CD4-positive, alpha-beta memory T cell (primary cell): ENCODE data around the gene MAP2K5. TPM values are rescaled to one million over a fixed set of nuclear protein-coding genes. Genes with fewer than 3 reads are reported as not detected.

Experiments used
- CTCF ChIA-PET: fragments of 350-600 bp; sonication (Branson Sonifier 250); formaldehyde crosslinking; loops from one replicate; lab custom pipeline; 2021; ENCODE audit warnings: inconsistent platforms; ENCODE audit not compliant: partially characterized antibody; lab: Charles Lee
- POLR2A ChIA-PET: fragments of 350-600 bp; sonication (Branson Sonifier 250); formaldehyde crosslinking; loops from one replicate; lab custom pipeline; 2021; ENCODE audit not compliant: partially characterized antibody; lab: Charles Lee
- DNase-seq, 5 donors: peaks; one replicate each; pipeline versions ENCODE4 v3.0.0 to v3.0.0-alpha.2; 2020 to 2022; ENCODE audit warnings: mixed read lengths in 1 of 5
- H3K27ac ChIP-seq: one replicate; pipeline ENCODE4 v1.7.0; 2013; ENCODE audit warnings: low read depth, low read length
- H3K27me3 ChIP-seq: 2 replicates; pipeline ENCODE4 v1.7.0; 2013; ENCODE audit warnings: mild to moderate bottlenecking, low read length, moderate library complexity; ENCODE audit not compliant: insufficient read depth
- H3K36me3 ChIP-seq: 2 replicates; pipeline ENCODE4 v1.7.0; 2013; ENCODE audit warnings: mild to moderate bottlenecking, low read length, moderate library complexity; ENCODE audit not compliant: insufficient read depth
- H3K4me1 ChIP-seq: 2 replicates; pipeline ENCODE4 v1.7.0; 2013; ENCODE audit warnings: mild to moderate bottlenecking, low read length, moderate library complexity; ENCODE audit not compliant: insufficient read depth
- H3K4me3 ChIP-seq, 2 donors: one replicate each; pipeline ENCODE4 v1.7.0; 2013; ENCODE audit warnings: low read length in 2 of 2, mild to moderate bottlenecking in 1 of 2
- H3K9me3 ChIP-seq, 2 donors: one replicate each; pipeline ENCODE4 v1.7.0; 2013; ENCODE audit warnings: low read length in 2 of 2, control low read depth in 1 of 2; ENCODE audit not compliant: control insufficient read depth in 1 of 2
- H3K27ac Mint-ChIP-seq, 7 donors: one replicate each; pipeline ENCODE4 v1.8.0; 2020 to 2021; ENCODE audit warnings: mixed read lengths in 7 of 7, mild to moderate bottlenecking in 6 of 7, inconsistent platforms in 3 of 7, moderate library complexity in 3 of 7
- H3K27me3 Mint-ChIP-seq, 2 donors: one replicate each; pipeline ENCODE4 v1.8.0; 2020 to 2021; ENCODE audit warnings: mixed read lengths in 2 of 2
- H3K36me3 Mint-ChIP-seq, 2 donors: one replicate each; pipeline ENCODE4 v1.8.0; 2020 to 2021; ENCODE audit warnings: mixed read lengths in 2 of 2, inconsistent platforms in 1 of 2, mild to moderate bottlenecking in 1 of 2
- H3K4me1 Mint-ChIP-seq, 4 donors: one replicate each; pipeline ENCODE4 v1.8.0; 2020 to 2021; ENCODE audit warnings: mixed read lengths in 4 of 4, mild to moderate bottlenecking in 1 of 4
- H3K4me3 Mint-ChIP-seq, 8 donors: one replicate each; pipeline ENCODE4 v1.8.0; 2020 to 2021; ENCODE audit warnings: mixed read lengths in 8 of 8, mild to moderate bottlenecking in 7 of 8, moderate library complexity in 6 of 8, inconsistent platforms in 3 of 8
- H3K9me3 Mint-ChIP-seq, 8 donors: one replicate each; pipeline ENCODE4 v1.8.0; 2020 to 2021; ENCODE audit warnings: mixed read lengths in 8 of 8, mild to moderate bottlenecking in 5 of 8, inconsistent platforms in 3 of 8, moderate library complexity in 1 of 8
- intact Hi-C: fragments of 100-400 bp; cut with micrococcal nuclease; formaldehyde crosslinking; loops from one replicate; pipeline ENCODE4 v1.15.1; 2023
- polyA plus RNA-seq, 2 donors: library from polyadenylated mRNA; unstranded; fragments of 300-500 nt; fragmentation: Illumina TruSeq; gene quantifications; one replicate each; pipeline ENCODE4 v1.2.3, GENCODE V29; 2021
- total RNA-seq, 2 experiments: library from RNA; stranded (reverse); gene quantifications; one replicate each; pipeline ENCODE4 v1.2.3, GENCODE V29; 2021

MAP2K5 gene
- total and polyA plus RNA-seq, 4 experiments from 2014 or later = 15.2 to 31.4 (median 24.9) TPM

DNA sequence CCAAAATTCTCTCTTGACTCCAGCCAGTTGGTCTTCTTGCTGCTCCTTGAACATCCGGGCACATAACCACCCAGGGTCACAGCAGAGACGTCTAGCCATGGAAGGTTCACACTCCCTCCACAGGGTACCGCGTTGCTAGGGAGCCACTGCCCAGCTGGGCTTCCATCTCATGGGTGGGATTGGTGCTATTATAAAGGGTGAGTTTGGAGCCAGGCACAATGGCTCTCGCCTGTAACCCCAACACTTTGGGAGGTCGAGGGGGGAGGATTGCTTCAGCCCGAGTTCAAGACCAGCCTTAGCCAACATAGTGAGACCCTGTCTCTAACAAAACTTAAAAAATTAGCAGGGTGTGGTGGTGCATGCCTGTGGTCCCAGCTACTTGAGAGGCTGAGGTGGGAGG lies 265.3 kb downstream of the MAP2K5 start:
- H3K36me3 ChIP-seq = no peaks in the 10 kb centered on the region
- intact Hi-C loops = no loop called here
- no peaks in the 10 kb centered on the region for H3K27me3 ChIP-seq
- Mint-ChIP-seq H3K4me3 (no peak overlapping the region), H3K9me3 (peaks cover 0 to 2% (median 0%) of the 10 kb centered on the region in 8 donors), H3K4me1 (no peaks in the 10 kb centered on the region), H3K27me3 (no peaks in the 10 kb centered on the region), H3K36me3 (peaks cover 6 to 14% of the 10 kb centered on the region in 2 donors), H3K27ac (peak overlapping the region in 2 of 7 donors; percentile 7 to 42)
- H3K9me3 ChIP-seq = no peaks in the 10 kb centered on the region
- no peak overlapping the region for H3K4me3 ChIP-seq
- CTCF ChIA-PET = interaction anchor here (0.5 to 1.3 kb wide), 2 partner anchors 28 to 171 kb away, joined by 3 read pairs; no protein-coding TSS in a partner anchor
- no peak overlapping the region for H3K27ac ChIP-seq
- DNase-seq = peak in 1 of 5 donors; percentile 8
- POLR2A ChIA-PET = no interaction called here
- H3K4me1 ChIP-seq = no peaks in the 10 kb centered on the region

DNA sequence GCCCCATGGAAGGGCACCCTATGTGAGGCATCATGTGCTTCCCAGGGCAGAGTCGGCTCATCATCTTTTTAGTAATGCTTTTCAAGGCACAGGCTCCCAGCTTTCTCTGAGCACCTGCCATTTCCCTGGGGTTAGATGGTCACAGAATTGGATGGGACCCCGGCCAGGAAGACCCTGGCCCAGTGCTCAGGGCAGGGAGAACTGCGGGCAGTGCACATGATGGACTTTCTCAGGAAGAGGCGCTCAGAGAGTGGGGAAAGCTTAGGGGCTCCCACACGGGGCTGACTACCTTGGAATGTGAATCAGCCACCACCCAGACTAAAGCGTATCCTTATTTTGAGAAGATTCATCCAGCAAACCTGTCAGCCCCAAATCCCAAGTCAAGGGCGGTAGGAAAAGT lies 266.3 kb downstream of the MAP2K5 start:
- no peaks in the 10 kb centered on the region for H3K36me3 ChIP-seq
- CTCF ChIA-PET = interaction anchor here (1.3 kb wide), 1 partner anchor 27 kb away, joined by 3 read pairs; no protein-coding TSS in a partner anchor
- H3K27ac ChIP-seq = no peak overlapping the region
- H3K4me3 ChIP-seq = no peak overlapping the region
- peak in 1 of 5 donors; percentile 3 for DNase-seq
- POLR2A ChIA-PET = no interaction called here
- no peaks in the 10 kb centered on the region for H3K9me3 ChIP-seq
- H3K4me1 ChIP-seq = no peaks in the 10 kb centered on the region
- no peak overlapping the region for H3K27ac Mint-ChIP-seq
- H3K27me3 ChIP-seq = no peaks in the 10 kb centered on the region
- H3K4me3 Mint-ChIP-seq = no peak overlapping the region
- H3K27me3 Mint-ChIP-seq = no peaks in the 10 kb centered on the region
- no peaks in the 10 kb centered on the region for H3K4me1 Mint-ChIP-seq
- intact Hi-C loops = no loop called here
- H3K9me3 Mint-ChIP-seq = peaks cover 0 to 2% (median 0%) of the 10 kb centered on the region in 8 donors
- H3K36me3 Mint-ChIP-seq = peaks cover 6 to 14% of the 10 kb centered on the region in 2 donors

DNA sequence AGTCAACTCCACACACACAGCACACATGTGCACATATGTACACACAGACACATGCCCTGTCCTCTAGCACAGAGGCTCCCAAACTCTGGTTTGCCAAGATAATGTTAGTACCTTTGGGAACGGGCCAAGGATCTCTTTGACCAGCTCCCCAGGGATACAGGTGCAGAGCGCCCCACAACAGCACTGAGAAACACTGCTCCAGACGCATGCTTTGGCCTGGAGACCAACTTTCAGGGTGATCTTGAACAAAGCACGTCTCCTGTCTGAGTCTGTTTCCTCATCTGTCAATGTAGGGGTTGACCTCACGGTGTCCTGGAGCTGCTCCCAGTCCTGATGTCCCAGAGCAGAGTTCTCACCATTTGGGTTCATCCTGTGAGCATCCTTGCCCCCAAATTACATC lies 266.9 kb downstream of the MAP2K5 start:
- Histone ChIP-seq H3K4me1 (no peaks in the 10 kb centered on the region), H3K36me3 (no peaks in the 10 kb centered on the region), H3K27ac (no peak overlapping the region), H3K9me3 (no peaks in the 10 kb centered on the region), H3K4me3 (no peak overlapping the region), H3K27me3 (no peaks in the 10 kb centered on the region)
- Mint-ChIP-seq H3K27me3 (no peaks in the 10 kb centered on the region), H3K9me3 (peaks cover 0 to 2% (median 0%) of the 10 kb centered on the region in 8 donors), H3K36me3 (peaks cover 6 to 11% of the 10 kb centered on the region in 2 donors), H3K4me1 (no peaks in the 10 kb centered on the region), H3K4me3 (no peak overlapping the region), H3K27ac (no peak overlapping the region)
- POLR2A ChIA-PET = no interaction called here
- DNase-seq = peak in 1 of 5 donors; percentile 2
- intact Hi-C loops = no loop called here
- CTCF ChIA-PET = no interaction called here

DNA sequence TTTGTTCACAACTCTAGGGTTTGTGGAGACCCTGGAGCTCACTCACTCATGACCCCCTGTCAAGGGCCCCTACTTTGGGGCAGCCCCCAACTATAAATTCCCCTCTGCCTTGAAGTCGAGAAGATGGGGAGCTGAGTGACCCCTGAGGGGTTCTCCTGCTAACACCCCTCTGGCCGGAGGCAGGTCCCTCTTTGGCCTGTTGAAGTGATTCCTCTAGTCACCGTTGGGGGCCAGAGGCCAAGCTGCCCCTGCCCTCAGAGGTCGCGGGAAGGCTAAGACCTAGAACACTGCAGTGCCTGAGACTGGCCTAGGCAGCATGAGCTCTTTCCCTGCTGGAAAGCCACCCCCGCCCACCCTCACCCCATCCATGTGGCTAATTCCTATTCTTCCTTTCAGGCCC lies 267.4 kb downstream of the MAP2K5 start:
- H3K4me1 ChIP-seq = no peaks in the 10 kb centered on the region
- Mint-ChIP-seq H3K9me3 (peaks cover 0 to 5% (median 0%) of the 10 kb centered on the region in 8 donors), H3K36me3 (peaks cover 6 to 13% of the 10 kb centered on the region in 2 donors), H3K4me1 (no peaks in the 10 kb centered on the region), H3K27ac (no peak overlapping the region), H3K27me3 (no peaks in the 10 kb centered on the region), H3K4me3 (no peak overlapping the region)
- H3K9me3 ChIP-seq = no peaks in the 10 kb centered on the region
- no peak overlapping the region for H3K27ac ChIP-seq
- no peak overlapping the region for H3K4me3 ChIP-seq
- H3K27me3 ChIP-seq = no peaks in the 10 kb centered on the region
- DNase-seq = no peak
- H3K36me3 ChIP-seq = no peaks in the 10 kb centered on the region
- ChIA-PET CTCF (no interaction called here), POLR2A (no interaction called here)
- intact Hi-C loops = no loop called here

DNA sequence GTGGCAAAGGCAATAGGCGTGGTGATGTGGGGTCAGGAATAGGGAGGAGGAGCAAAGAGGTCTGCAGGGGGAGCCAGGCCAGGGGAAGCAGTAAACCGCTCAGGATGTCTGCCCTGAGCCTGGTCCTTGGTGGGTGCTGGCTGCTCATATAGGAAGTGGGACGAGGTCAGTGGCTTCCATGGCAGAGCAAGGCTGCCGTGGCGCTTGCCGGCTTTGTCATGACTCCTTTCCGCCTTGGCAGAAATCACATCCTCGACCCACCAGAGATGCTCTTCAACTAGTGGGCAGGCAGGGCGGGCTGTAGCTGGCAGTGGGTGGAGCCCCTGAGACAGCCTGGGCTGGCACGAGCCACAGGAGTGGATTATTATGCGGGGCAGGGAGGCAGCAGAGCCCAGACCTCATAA lies 269.7 kb downstream of the MAP2K5 start:
- ChIA-PET CTCF (no interaction called here), POLR2A (no interaction called here)
- intact Hi-C loops = no loop called here
- Mint-ChIP-seq H3K4me3 (no peak overlapping the region), H3K9me3 (peaks cover 0 to 6% (median 4%) of the 10 kb centered on the region in 8 donors), H3K36me3 (peaks cover 6 to 21% of the 10 kb centered on the region in 2 donors), H3K27ac (peak overlapping the region in 1 of 7 donors; percentile 25), H3K4me1 (no peaks in the 10 kb centered on the region), H3K27me3 (peaks cover 2 to 6% of the 10 kb centered on the region in 2 donors)
- Histone ChIP-seq H3K36me3 (no peaks in the 10 kb centered on the region), H3K9me3 (no peaks in the 10 kb centered on the region), H3K27ac (no peak overlapping the region), H3K27me3 (no peaks in the 10 kb centered on the region), H3K4me1 (no peaks in the 10 kb centered on the region), H3K4me3 (no peak overlapping the region)
- DNase-seq = peak in 1 of 5 donors; percentile 2

DNA sequence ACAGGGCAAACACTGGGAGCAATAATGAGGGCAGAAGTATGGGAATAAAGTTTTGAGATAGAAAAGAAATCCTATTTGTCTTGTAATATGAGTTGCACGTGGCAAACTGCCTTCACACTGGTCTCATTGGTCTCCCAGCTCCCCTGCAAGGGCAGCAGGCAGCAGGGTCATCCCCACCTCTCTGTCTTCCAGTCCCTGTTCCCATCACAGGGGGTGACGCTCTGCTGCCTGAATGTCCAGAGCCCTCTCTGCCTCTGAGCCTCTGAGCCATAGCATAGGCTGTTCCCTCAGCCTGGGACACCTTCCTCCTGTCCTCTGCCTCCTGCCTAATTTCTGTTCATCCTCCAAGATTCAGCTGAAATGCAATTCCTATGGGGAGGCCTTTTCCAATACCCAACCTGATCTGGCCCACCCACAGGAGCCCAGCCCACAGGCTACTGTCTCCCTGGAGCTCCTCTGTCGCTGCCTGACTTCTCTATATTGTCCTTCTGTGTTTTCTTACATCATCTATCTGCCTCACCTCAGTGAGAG lies 270.7 kb downstream of the MAP2K5 start:
- intact Hi-C loops = no loop called here
- H3K4me1 ChIP-seq = no peaks in the 10 kb centered on the region
- H3K27ac Mint-ChIP-seq = no peak overlapping the region
- H3K27me3 Mint-ChIP-seq = peaks cover 5 to 9% of the 10 kb centered on the region in 2 donors
- peaks cover 0 to 6% (median 4%) of the 10 kb centered on the region in 8 donors for H3K9me3 Mint-ChIP-seq
- H3K27ac ChIP-seq = no peak overlapping the region
- H3K4me3 Mint-ChIP-seq = no peak overlapping the region
- no peaks in the 10 kb centered on the region for H3K4me1 Mint-ChIP-seq
- H3K9me3 ChIP-seq = no peaks in the 10 kb centered on the region
- no peak overlapping the region for H3K4me3 ChIP-seq
- ChIA-PET POLR2A (no interaction called here), CTCF (no interaction called here)
- DNase-seq = no peak
- peaks cover 0 to 16% of the 10 kb centered on the region in 2 donors for H3K36me3 Mint-ChIP-seq
- H3K27me3 ChIP-seq = no peaks in the 10 kb centered on the region
- no peaks in the 10 kb centered on the region for H3K36me3 ChIP-seq

DNA sequence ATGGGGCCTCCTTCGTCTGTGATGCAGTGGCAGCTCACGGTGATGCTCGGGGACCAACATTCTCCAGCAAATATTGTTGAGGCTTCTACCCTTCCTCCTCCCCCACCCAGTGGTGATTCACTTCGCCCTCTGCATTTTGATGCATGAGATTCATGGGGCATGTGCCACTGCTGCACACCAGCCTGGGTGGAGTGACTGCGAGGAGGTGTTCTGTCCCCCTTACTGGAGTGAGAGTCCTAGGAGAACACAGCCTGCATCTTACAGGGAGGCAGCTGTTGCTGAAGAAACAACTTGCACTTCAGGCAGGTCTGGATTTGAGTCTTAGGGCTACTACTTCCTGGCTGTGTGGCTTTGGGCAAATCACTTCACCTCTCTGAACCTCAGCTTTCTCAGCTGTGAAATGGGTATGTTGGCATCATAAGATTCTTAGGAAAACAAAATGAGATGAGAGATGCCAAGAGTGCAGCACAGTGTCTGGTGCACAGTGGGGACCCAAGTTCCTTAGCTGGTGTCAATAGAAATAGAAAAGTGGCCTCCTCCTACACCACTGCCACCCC lies 272.6 kb downstream of the MAP2K5 start:
- DNase-seq = peak in 1 of 5 donors; percentile 8
- Mint-ChIP-seq H3K4me3 (no peak overlapping the region), H3K27ac (peak overlapping the region in 1 of 7 donors; percentile 55), H3K27me3 (peaks cover 19 to 20% of the 10 kb centered on the region in 2 donors), H3K4me1 (peaks cover 0 to 2% (median 0%) of the 10 kb centered on the region in 4 donors), H3K9me3 (peaks cover 0 to 6% (median 3%) of the 10 kb centered on the region in 8 donors), H3K36me3 (peaks cover 0 to 10% of the 10 kb centered on the region in 2 donors)
- H3K4me3 ChIP-seq = no peak overlapping the region
- H3K27me3 ChIP-seq = peaks cover 6% of the 10 kb centered on the region
- H3K4me1 ChIP-seq = no peaks in the 10 kb centered on the region
- H3K27ac ChIP-seq = no peak overlapping the region
- intact Hi-C loops = no loop called here
- no peaks in the 10 kb centered on the region for H3K9me3 ChIP-seq
- ChIA-PET CTCF (interaction anchor here (1.2 kb wide), 2 partner anchors 17 to 31 kb away, joined by 3 to 4 read pairs; no protein-coding TSS in a partner anchor), POLR2A (no interaction called here)
- H3K36me3 ChIP-seq = no peaks in the 10 kb centered on the region
